Astrocyte of the cerebellum (primary cell): ENCODE results near the gene PSIP1.

Experiments used
- DNase-seq: peaks from one replicate; pipeline ENCODE4 v3.0.0-alpha.2; 2011; ENCODE audit warnings: low read depth
- H3K4me3 ChIP-seq: 2 replicates; pipeline ENCODE4 v1.5.1; 2011; ENCODE audit warnings: mild to moderate bottlenecking, low read depth, low read length, moderate library complexity
- in situ Hi-C: cut with HindIII; loops from 2 replicates; pipeline ENCODE4 v1.10.0; 2017; ENCODE audit warnings: low sequenced_read_pairs
- TF ChIP-seq, protein P1 (sequence below): IDR thresholded peaks from 2 replicates; pipeline ENCODE4 v1.5.1; 2012; ENCODE audit warnings: low read length, low read depth, moderate library complexity, mild to moderate bottlenecking; ENCODE audit errors: missing control alignments

PSIP1 gene

DNA sequence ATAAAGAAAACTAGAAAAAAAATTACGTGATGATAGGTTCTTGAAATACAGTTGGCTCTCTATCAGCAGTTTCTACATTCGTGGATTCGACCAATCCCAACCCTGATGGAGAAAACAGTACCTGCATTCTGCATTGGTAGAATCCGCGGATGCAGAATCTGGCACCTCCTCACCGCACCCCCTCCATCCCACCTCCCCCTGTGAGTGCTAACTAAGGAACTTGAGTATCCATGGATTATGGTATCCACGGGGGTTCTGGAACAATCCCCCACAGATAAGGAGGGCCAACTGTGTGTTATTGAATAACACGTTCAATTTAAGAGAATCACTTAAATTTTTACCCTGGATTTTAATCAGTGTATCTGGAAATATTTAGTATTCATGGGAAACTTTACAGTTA is 10.5 kb upstream of the PSIP1 start:
- in situ Hi-C loops = no loop called here
- DNase-seq = no peak
- H3K4me3 ChIP-seq = no peak overlapping the region
- TF ChIP-seq, protein P1, sequence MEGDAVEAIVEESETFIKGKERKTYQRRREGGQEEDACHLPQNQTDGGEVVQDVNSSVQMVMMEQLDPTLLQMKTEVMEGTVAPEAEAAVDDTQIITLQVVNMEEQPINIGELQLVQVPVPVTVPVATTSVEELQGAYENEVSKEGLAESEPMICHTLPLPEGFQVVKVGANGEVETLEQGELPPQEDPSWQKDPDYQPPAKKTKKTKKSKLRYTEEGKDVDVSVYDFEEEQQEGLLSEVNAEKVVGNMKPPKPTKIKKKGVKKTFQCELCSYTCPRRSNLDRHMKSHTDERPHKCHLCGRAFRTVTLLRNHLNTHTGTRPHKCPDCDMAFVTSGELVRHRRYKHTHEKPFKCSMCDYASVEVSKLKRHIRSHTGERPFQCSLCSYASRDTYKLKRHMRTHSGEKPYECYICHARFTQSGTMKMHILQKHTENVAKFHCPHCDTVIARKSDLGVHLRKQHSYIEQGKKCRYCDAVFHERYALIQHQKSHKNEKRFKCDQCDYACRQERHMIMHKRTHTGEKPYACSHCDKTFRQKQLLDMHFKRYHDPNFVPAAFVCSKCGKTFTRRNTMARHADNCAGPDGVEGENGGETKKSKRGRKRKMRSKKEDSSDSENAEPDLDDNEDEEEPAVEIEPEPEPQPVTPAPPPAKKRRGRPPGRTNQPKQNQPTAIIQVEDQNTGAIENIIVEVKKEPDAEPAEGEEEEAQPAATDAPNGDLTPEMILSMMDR = no peak

DNA sequence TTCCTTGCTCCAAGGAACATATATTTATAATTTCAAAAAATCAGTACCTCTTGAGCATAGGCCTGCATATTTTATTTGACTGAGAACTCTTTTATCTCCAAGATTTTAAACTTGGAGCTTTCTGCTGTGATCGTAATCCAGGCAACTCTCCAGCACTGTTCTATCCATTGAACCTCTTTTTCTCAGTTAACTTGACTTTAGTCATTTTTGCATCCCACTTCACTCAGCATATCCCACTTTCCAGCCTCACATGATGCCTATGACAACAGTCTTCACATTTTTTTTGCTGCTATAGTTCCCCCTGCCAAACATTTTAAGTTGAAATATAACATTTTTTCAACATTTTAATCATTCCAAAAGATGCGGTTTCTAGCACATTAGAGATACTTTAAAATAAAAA is 9.1 kb upstream of the PSIP1 start:
- no peak for DNase-seq
- in situ Hi-C loops = no loop called here
- H3K4me3 ChIP-seq = no peak overlapping the region
- TF ChIP-seq, protein P1 = no peak

DNA sequence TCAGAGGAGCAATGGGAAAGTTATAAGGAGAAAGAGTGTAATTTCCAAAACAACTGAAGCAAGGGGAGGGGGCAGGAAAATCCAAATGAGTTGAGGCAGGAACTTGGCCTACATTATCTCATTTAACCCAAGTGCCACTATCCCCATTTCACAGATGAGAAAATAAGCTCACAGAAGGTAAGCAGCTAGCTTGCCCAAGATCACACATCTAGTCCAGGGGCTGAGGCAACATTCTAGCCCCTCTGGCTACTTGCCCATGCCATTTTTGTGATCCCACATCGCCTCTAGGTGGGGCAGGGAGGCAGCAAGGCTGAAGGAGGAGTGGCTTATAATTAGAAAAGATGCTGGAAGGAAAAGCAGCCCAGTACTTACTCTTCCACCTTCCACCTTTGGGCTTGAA is 2.6 kb upstream of the PSIP1 start:
- in situ Hi-C loops = no loop called here
- DNase-seq = no peak
- no peak overlapping the region for H3K4me3 ChIP-seq
- TF ChIP-seq, protein P1 = peak; percentile 21

DNA sequence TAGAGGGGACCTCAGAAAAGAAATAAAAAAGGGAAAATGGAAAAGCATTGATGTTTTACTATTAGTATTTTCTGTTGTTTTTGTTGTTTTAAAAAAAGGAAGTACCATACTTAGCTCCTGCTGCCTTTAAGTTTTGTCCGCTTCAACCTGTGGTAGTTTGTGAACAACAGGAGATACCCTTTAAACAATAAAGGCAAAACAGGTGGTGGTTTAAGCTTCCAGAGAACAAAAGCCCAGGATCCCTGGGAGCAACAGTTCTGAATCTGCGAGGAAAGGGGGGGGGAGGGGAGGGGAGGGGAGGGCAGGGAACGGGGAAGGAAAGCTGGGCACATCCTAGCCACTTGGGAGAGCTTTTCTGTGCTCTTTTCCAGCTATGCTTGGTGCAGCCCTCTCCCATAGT is 2.1 kb upstream of the PSIP1 start:
- TF ChIP-seq, protein P1 = no peak
- DNase-seq = no peak
- in situ Hi-C loops = no loop called here
- no peak overlapping the region for H3K4me3 ChIP-seq

DNA sequence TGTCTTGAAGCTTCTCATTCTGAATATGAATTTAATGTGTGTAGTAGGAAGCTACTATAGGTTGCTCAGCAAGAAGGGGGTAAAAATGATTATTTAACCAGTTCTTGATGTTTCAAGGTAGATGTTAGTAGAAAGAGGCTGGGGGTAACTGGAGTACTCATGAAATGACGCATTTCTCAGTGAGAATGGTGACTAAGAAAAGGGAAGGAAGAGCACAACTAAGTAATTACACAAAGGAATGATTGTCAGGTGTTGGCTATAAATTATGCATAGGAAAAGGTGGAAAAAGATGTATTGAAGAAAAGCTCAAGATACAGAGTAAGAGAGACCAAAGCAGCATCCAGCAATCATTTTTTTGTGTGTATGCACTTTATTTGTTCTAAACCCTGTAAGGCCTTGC is 1.4 kb upstream of the PSIP1 start:
- TF ChIP-seq, protein P1 = no peak
- H3K4me3 ChIP-seq = no peak overlapping the region
- DNase-seq = no peak
- in situ Hi-C loops = no loop called here

DNA sequence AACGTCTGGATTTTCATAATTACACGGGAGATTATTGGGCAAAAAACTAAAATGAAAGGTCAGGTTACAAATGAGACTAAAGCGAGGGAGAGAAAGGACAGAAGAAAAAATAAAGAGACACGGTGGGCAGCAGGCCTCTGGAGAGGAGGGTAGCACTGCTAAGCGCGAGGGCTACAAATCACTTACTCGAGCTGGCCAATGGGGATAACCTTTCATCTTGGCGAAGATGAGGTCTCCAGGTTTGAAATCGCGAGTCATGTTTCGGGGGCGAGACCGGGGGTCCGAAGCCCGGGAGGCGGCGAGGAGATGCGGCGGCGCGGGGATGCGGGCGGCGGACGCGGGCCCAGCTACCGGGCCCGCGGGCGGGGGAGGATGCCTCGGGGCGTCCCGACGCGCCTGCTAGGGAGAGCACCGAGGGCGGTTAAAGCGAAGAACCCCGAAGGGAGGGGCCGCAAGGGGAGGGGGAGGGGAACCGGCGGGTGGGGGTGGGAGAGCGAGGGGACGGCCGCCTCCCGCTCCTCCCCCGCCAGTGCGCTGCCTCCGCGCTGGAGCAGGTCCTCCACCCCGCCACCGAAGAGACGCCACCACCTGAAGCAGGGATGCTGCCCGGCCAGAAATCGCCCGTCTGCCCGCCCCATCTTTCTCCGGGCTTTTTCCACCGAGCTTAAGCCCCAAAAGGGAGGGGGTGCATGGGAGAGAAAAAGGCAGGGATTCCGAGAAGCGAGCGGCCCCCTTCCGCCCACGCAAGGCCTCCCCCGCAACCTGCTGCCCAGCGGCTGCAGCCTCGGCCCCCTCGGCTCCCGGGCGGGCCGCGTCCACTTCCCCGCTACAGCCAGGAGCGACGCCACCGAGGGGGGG is 610 bp downstream of the PSIP1 start:
- TF ChIP-seq, protein P1 = no peak
- DNase-seq = no peak
- H3K4me3 ChIP-seq = peak overlapping the region; percentile 92
- in situ Hi-C loops = no loop called here
